Body of pancreas (tissue), 4 donors: Measurements from ENCODE around the gene PCBP2.

Experiments
- POLR2A ChIP-seq, 3 donors: fragments of 450-650 bp; IDR thresholded peaks; one replicate each; pipeline ENCODE4 v1.6.1; 2016; ENCODE audit warnings: antibody characterized with exemption in 3 of 3, mild to moderate bottlenecking in 2 of 3
- TF ChIP-seq, protein P1 (sequence below), 7 experiments: fragments of 450-650 bp in 4 of 7; fragments of 200-600 bp in 3 of 7; sonication (generic) in 3 of 7; IDR thresholded peaks; one replicate each; pipeline ENCODE4 v1.5.1; 2016 to 2019; ENCODE audit warnings: antibody characterized with exemption in 7 of 7

DNA sequence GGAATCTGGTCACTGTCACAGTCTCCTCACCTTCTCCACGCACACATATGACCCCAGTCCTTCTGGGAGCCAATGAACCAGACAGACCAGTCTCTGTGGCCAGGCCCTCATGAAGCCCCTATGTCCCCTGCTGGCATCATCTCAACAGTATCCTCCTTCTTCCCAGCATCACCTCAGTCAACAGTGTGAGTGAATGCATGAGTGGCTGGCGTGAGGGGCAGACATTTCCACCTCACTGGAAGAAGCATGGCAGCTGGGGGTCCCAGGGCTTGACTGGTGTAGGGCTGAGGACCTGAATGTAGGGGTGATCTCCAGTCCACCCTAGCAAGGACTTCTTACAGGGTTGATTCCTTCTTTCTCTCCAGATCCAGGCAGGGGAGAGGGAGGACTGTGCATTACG, 45.6 kb downstream of the PCBP2 start:
- TF ChIP-seq, protein P1, sequence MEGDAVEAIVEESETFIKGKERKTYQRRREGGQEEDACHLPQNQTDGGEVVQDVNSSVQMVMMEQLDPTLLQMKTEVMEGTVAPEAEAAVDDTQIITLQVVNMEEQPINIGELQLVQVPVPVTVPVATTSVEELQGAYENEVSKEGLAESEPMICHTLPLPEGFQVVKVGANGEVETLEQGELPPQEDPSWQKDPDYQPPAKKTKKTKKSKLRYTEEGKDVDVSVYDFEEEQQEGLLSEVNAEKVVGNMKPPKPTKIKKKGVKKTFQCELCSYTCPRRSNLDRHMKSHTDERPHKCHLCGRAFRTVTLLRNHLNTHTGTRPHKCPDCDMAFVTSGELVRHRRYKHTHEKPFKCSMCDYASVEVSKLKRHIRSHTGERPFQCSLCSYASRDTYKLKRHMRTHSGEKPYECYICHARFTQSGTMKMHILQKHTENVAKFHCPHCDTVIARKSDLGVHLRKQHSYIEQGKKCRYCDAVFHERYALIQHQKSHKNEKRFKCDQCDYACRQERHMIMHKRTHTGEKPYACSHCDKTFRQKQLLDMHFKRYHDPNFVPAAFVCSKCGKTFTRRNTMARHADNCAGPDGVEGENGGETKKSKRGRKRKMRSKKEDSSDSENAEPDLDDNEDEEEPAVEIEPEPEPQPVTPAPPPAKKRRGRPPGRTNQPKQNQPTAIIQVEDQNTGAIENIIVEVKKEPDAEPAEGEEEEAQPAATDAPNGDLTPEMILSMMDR (IDR thresholded peaks at IDR 0.05), result no peak
- no peak for TF ChIP-seq POLR2A (IDR thresholded peaks at IDR 0.05)
